HG02981 (cell line): ENCODE results near the gene STRIP1.

ENCODE experiments used
- ATAC-seq: cut with Tn5 transposase; IDR thresholded peaks from one replicate; pipeline ENCODE4 v1.9.1; 2021; ENCODE audit warnings: mild to moderate bottlenecking, moderate library complexity; ENCODE audit not compliant: unreplicated experiment

STRIP1 gene

GRCh38 chr1:110091381-110091780, 57.0 kb downstream of the STRIP1 start:
- no peak for ATAC-seq

- no peak for ATAC-seq
Measured at GRCh38 chr1:110091791-110092190, 57.4 kb downstream of the STRIP1 start.

- ATAC-seq = no peak
Measured at GRCh38 chr1:110092991-110093390, 58.6 kb downstream of the STRIP1 start.

- ATAC-seq = no peak
Measured at GRCh38 chr1:110094931-110095654, 60.7 kb downstream of the STRIP1 start.

GRCh38 chr1:110097507-110098221, 63.2 kb downstream of the STRIP1 start:
- no peak for ATAC-seq

- ATAC-seq = no peak
Measured at GRCh38 chr1:110098222-110099026, 64.0 kb downstream of the STRIP1 start.

- ATAC-seq = no peak
Measured at GRCh38 chr1:110100335-110100734, 65.9 kb downstream of the STRIP1 start.

GRCh38 chr1:110102081-110102480, 67.7 kb downstream of the STRIP1 start:
- no peak for ATAC-seq
